Transverse colon (tissue), 4 donors: ENCODE data around the gene SLC24A3.

Experiments
- CTCF ChIP-seq, 5 experiments: fragments of 200-600 bp in 3 of 5; fragments of 450-650 bp in 2 of 5; sonication (generic) in 3 of 5; IDR thresholded peaks; 1 replicate in 2 of 5; 2 replicates in 3 of 5; pipeline ENCODE4 v1.5.1; 2016 to 2017; ENCODE audit warnings: antibody characterized with exemption in 5 of 5, inconsistent platforms in 3 of 5, mild to moderate bottlenecking in 2 of 5, moderate library complexity in 1 of 5
- EP300 ChIP-seq: sonication (generic); formaldehyde crosslinking; IDR thresholded peaks from one replicate; pipeline ENCODE4 v1.6.1; 2017; ENCODE audit warnings: antibody characterized with exemption, low read depth
- POLR2A ChIP-seq: fragments of 450-650 bp; IDR thresholded peaks from one replicate; pipeline ENCODE4 v1.6.1; 2016; ENCODE audit warnings: antibody characterized with exemption, mild to moderate bottlenecking, moderate library complexity
- POLR2AphosphoS5 ChIP-seq, 3 donors: sonication (generic); formaldehyde crosslinking; IDR thresholded peaks; one replicate each; pipeline ENCODE4 v1.6.1; 2016; ENCODE audit warnings: antibody characterized with exemption in 3 of 3

- TF ChIP-seq CTCF (IDR thresholded peaks at IDR 0.05): no peak
- peak; percentile 79 for TF ChIP-seq POLR2A
- TF ChIP-seq POLR2AphosphoS5 (IDR thresholded peaks at IDR 0.05): peak; percentile 7 to 77 (median 71)
- TF ChIP-seq EP300: no peak
Measured at GRCh38 chr20:19758133-19758500, 545.7 kb downstream of the SLC24A3 start, which contains the start of gene RIN2.
